Activated CD8-positive, alpha-beta memory T cell treated with anti-CD3 and anti-CD28 coated beads, Interleukin-2, amount 10 ng/mL, durations not matched to agents 7 days and 5 days (primary cell): ENCODE data around the gene PPRC1. TPM values are rescaled to one million over a fixed set of nuclear protein-coding genes. Genes with fewer than 3 reads are reported as not detected.

ENCODE experiments used
- ATAC-seq: fragments of 150-1000 bp; cut with Tn5 transposase; one replicate; pipeline ENCODE4 v1.10.0; 2021; ENCODE audit warnings: moderate library complexity
- CTCF ChIA-PET: fragments of 350-600 bp; sonication (Branson Sonifier 250); formaldehyde crosslinking; loops from one replicate; lab custom pipeline; 2021; ENCODE audit warnings: antibody characterized with exemption; lab: Charles Lee
- DNase-seq: peaks from one replicate; pipeline ENCODE4 v3.0.0-alpha.2; 2020
- H3K27ac Mint-ChIP-seq: one replicate; pipeline ENCODE4 v1.8.0; 2021; ENCODE audit warnings: mild to moderate bottlenecking, mixed read lengths
- H3K27me3 Mint-ChIP-seq: one replicate; pipeline ENCODE4 v1.8.0; 2021; ENCODE audit warnings: mixed read lengths
- H3K36me3 Mint-ChIP-seq: one replicate; pipeline ENCODE4 v1.8.0; 2021; ENCODE audit warnings: mild to moderate bottlenecking, mixed read lengths
- H3K4me1 Mint-ChIP-seq: one replicate; pipeline ENCODE4 v1.8.0; 2021; ENCODE audit warnings: mixed read lengths
- H3K4me3 Mint-ChIP-seq: one replicate; pipeline ENCODE4 v1.8.0; 2021; ENCODE audit warnings: mild to moderate bottlenecking, moderate library complexity, mixed read lengths
- H3K9me3 Mint-ChIP-seq: one replicate; pipeline ENCODE4 v1.8.0; 2022; ENCODE audit warnings: low read depth, mixed read lengths
- total RNA-seq, 2 experiments: library from RNA; stranded (reverse); gene quantifications; one replicate each; pipeline ENCODE4 v1.2.3, GENCODE V29; 2021

The PPRC1 gene
- total RNA-seq, 2 experiments from 2014 or later, result 57.9 to 79.0 TPM

- DNase-seq (no peak), ATAC-seq (no peak)
- peak overlapping the region; percentile 91 for H3K4me3 Mint-ChIP-seq
- H3K27me3 Mint-ChIP-seq, result no peaks in the 10 kb centered on the region
- CTCF ChIA-PET, result interaction anchor here (0.6 to 3.7 kb wide), 7 partner anchors 9 to 272 kb away, joined by 3 to 11 read pairs (median 5); no protein-coding TSS in a partner anchor
- peaks cover 27% of the 10 kb centered on the region for H3K36me3 Mint-ChIP-seq
- H3K27ac Mint-ChIP-seq, result peak overlapping the region; percentile 83
- H3K4me1 Mint-ChIP-seq, result peaks cover 40% of the 10 kb centered on the region
- H3K9me3 Mint-ChIP-seq, result no peaks in the 10 kb centered on the region
Measured at GRCh38 chr10:102112210-102112817, 20.5 kb upstream of the PPRC1 start.

GRCh38 chr10:102113261-102113955 is 19.4 kb upstream of the PPRC1 start:
- Mint-ChIP-seq H3K36me3 (peaks cover 26% of the 10 kb centered on the region), H3K27me3 (no peaks in the 10 kb centered on the region), H3K4me3 (peak overlapping the region; percentile 91), H3K9me3 (no peaks in the 10 kb centered on the region), H3K4me1 (peaks cover 51% of the 10 kb centered on the region), H3K27ac (peak overlapping the region; percentile 83)
- DNase-seq (peak; percentile 62), ATAC-seq (peak; percentile 3)
- CTCF ChIA-PET, result interaction anchor here (0.8 to 3.7 kb wide), 13 partner anchors 8 to 298 kb away, joined by 3 to 11 read pairs (median 4); partner anchors contain the start of gene PPRC1

- Mint-ChIP-seq H3K27ac (peak overlapping the region; percentile 91), H3K27me3 (no peaks in the 10 kb centered on the region), H3K4me1 (peaks cover 58% of the 10 kb centered on the region), H3K36me3 (peaks cover 18% of the 10 kb centered on the region), H3K9me3 (no peaks in the 10 kb centered on the region), H3K4me3 (peak overlapping the region; percentile 91)
- CTCF ChIA-PET, result interaction anchor here (0.7 to 3.7 kb wide), 13 partner anchors 8 to 299 kb away, joined by 3 to 11 read pairs (median 6); partner anchors contain the start of genes GBF1 and PPRC1
- DNase-seq, result peak; percentile 47
- peak; percentile 17 for ATAC-seq
Measured at GRCh38 chr10:102113956-102114857, 18.6 kb upstream of the PPRC1 start.

DNA sequence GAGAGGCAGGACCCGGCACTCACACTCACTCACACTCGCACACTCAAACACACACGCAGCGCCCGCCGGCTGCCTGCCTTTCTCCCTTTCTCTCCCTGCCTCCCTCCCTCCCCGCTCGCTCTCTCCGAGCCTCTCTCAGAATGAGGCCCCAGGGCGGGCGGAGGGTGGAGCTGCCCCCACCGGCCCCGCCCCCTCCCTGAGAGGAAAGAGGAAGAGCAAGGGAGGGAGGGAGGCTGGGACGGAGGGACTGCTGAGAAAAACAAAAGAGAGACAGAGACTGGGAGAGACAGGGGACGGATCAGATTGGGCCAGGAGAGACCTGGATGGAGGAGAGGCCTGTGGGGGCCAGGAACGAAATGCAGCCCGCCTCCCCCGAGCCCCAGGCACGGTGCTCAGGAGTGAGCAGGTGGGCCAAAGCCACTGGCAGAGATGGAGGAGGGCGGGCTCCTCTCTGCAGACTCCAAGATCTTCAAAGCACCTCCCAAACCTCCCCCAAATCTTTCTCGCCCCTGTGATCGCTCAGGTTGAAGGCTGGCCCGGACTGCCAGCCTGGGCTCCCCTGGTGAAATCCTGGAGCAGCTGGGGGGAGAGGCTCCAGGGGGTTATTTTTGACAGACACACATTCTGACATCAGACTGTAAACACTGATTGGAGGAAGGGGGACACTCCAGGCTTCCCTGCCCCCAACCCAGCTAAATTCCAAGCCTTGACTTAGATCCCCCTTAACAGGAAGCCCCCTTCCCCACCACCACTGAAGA is 17.8 kb upstream of the PPRC1 start:
- H3K9me3 Mint-ChIP-seq, result no peaks in the 10 kb centered on the region
- H3K4me1 Mint-ChIP-seq, result peaks cover 61% of the 10 kb centered on the region
- H3K4me3 Mint-ChIP-seq, result peak overlapping the region; percentile 91
- peak; percentile 75 for ATAC-seq
- H3K27ac Mint-ChIP-seq, result peak overlapping the region; percentile 91
- peaks cover 12% of the 10 kb centered on the region for H3K36me3 Mint-ChIP-seq
- DNase-seq, result peak; percentile 92
- H3K27me3 Mint-ChIP-seq, result no peaks in the 10 kb centered on the region
- CTCF ChIA-PET, result interaction anchor here (0.7 to 3.7 kb wide), 6 partner anchors 9 to 295 kb away, joined by 3 to 11 read pairs (median 6); partner anchors contain the start of gene GBF1

- no peak for ATAC-seq
- DNase-seq, result no peak
- CTCF ChIA-PET, result interaction anchor here (1.3 to 1.6 kb wide), 2 partner anchors 10 to 16 kb away, joined by 3 to 6 read pairs; no protein-coding TSS in a partner anchor
- no peaks in the 10 kb centered on the region for H3K27me3 Mint-ChIP-seq
- peak overlapping the region; percentile 91 for H3K27ac Mint-ChIP-seq
- peaks cover 61% of the 10 kb centered on the region for H3K4me1 Mint-ChIP-seq
- H3K9me3 Mint-ChIP-seq, result no peaks in the 10 kb centered on the region
- H3K4me3 Mint-ChIP-seq, result peak overlapping the region; percentile 91
- peaks cover 6% of the 10 kb centered on the region for H3K36me3 Mint-ChIP-seq
Measured at GRCh38 chr10:102115775-102116174, 17.1 kb upstream of the PPRC1 start.

DNA sequence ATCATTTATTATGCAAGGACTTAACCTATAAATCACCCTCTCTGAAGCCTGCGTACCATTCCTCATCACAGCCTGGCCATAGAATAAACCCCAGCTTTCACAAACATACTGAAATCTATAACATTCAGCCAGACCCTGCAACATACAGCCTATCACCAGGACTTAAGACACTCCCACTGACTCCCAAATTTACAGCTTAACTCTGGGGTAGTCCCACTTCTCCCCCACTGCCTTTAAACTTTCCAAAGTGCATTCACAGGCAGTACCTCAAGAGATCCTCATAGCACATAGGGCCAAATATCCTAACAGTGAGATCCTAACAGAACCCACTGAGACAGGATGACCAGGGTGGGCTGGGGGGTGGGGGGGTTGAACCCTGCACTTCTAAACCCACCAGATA is 16.2 kb upstream of the PPRC1 start:
- no peak for ATAC-seq
- Mint-ChIP-seq H3K9me3 (no peaks in the 10 kb centered on the region), H3K4me3 (no peak overlapping the region), H3K36me3 (peaks cover 4% of the 10 kb centered on the region), H3K4me1 (peaks cover 65% of the 10 kb centered on the region), H3K27me3 (no peaks in the 10 kb centered on the region), H3K27ac (peak overlapping the region; percentile 91)
- CTCF ChIA-PET, result interaction anchor here (0.6 to 0.8 kb wide), 3 partner anchors 13 to 280 kb away, joined by 3 read pairs; no protein-coding TSS in a partner anchor
- DNase-seq, result no peak

DNA sequence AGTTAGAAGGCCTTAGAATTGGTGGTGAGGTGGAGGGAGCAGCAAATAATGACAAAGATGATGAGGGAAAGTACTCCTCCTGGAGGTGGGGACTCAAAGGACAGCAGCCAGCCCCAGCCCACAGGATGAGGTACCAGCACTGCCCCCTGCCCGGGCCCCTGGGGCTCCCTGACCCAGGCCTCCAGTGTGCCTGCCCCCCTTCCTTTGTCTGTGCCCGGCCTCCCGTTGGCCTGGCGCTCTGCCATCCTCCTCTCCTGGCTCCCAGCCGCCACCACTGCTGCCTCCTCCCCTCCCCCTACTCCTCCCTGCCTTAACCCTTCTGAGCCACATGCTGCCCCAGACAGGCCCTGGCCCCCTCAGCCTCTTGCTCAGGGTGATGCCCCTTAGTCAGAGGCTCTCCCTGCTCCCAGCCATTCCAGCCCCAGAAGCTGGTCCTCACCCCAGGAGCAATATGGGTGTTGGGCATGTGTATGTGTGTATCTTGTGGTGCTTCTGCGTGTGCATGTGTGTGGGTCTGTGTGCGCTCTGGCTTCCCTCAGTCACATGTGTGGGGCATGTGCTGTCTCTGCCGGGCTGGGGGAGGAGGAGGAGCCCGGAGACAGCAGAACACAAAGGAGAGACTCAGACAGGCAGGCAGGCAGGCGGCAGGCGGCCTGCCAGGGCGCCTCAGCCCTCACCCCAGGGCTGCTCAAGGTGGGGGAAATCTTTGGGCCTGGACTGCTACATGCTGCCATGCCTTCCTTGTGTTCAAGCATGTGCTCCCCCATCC is 15.3 kb upstream of the PPRC1 start:
- no peaks in the 10 kb centered on the region for H3K27me3 Mint-ChIP-seq
- H3K4me1 Mint-ChIP-seq, result peaks cover 60% of the 10 kb centered on the region
- peak; percentile 25 for ATAC-seq
- H3K27ac Mint-ChIP-seq, result peak overlapping the region; percentile 91
- H3K36me3 Mint-ChIP-seq, result peaks cover 3% of the 10 kb centered on the region
- DNase-seq, result peak; percentile 78
- CTCF ChIA-PET, result interaction anchor here (0.7 to 1.5 kb wide), 5 partner anchors 14 to 274 kb away, joined by 3 read pairs; partner anchors contain the start of genes KCNIP2 and PPRC1
- peak overlapping the region; percentile 82 for H3K4me3 Mint-ChIP-seq
- H3K9me3 Mint-ChIP-seq, result no peaks in the 10 kb centered on the region

DNA sequence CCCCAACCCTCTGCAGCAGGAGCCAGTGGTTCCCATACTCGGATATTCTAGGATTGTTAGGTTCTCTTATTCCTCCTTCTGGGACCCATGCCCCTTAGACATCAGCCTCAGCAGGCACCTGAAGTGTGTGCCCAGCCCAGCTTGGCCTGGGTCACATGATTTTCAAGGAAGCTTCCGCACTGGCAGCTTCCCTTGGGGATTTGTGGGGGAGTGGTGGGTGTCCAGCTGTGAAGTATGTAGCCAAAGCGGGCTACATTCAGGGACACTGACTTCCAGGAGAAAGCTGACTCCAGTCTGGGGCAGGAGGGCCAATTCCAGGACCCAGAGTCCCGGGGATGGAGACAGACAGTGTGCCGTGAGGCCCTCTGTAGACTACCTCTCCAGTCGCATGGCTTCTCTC is 14.0 kb upstream of the PPRC1 start:
- no peaks in the 10 kb centered on the region for H3K27me3 Mint-ChIP-seq
- H3K4me3 Mint-ChIP-seq, result peak overlapping the region; percentile 82
- H3K36me3 Mint-ChIP-seq, result no peaks in the 10 kb centered on the region
- DNase-seq (peak; percentile 44), ATAC-seq (no peak)
- peak overlapping the region; percentile 91 for H3K27ac Mint-ChIP-seq
- H3K4me1 Mint-ChIP-seq, result peaks cover 50% of the 10 kb centered on the region
- no peaks in the 10 kb centered on the region for H3K9me3 Mint-ChIP-seq
- CTCF ChIA-PET, result interaction anchor here (0.8 to 1.5 kb wide), 8 partner anchors 9 to 291 kb away, joined by 3 to 6 read pairs (median 3); partner anchors contain the start of genes KCNIP2 and PPRC1

- Mint-ChIP-seq H3K4me3 (peak overlapping the region; percentile 82), H3K27me3 (no peaks in the 10 kb centered on the region), H3K9me3 (no peaks in the 10 kb centered on the region), H3K36me3 (no peaks in the 10 kb centered on the region), H3K27ac (peak overlapping the region; percentile 91), H3K4me1 (peaks cover 50% of the 10 kb centered on the region)
- ATAC-seq (peak; percentile 17), DNase-seq (peak; percentile 84)
- CTCF ChIA-PET, result interaction anchor here (1.0 to 1.5 kb wide), 6 partner anchors 8 to 290 kb away, joined by 3 to 6 read pairs (median 4); partner anchors contain the start of genes KCNIP2 and PPRC1
Measured at GRCh38 chr10:102119417-102120141, 13.3 kb upstream of the PPRC1 start.

GRCh38 chr10:102120142-102120990 is 12.5 kb upstream of the PPRC1 start, which contains the start of gene LDB1:
Gene LDB1 (minus strand): TSS chr10:102120368. CDS start chr10:102120110, 258 bp downstream.
- peak; percentile 82 for DNase-seq
- no peaks in the 10 kb centered on the region for H3K27me3 Mint-ChIP-seq
- peaks cover 46% of the 10 kb centered on the region for H3K4me1 Mint-ChIP-seq
- CTCF ChIA-PET, result interaction anchor here (3.0 kb wide), 1 partner anchor 12 kb away, joined by 20 read pairs; the partner anchor contains the start of gene PPRC1
- no peaks in the 10 kb centered on the region for H3K9me3 Mint-ChIP-seq
- peak; percentile 63 for ATAC-seq
- H3K27ac Mint-ChIP-seq, result peak within 1 kb of the TSS; percentile 91
- peak within 1 kb of the TSS; percentile 82 for H3K4me3 Mint-ChIP-seq
- H3K36me3 Mint-ChIP-seq, result no peaks in the 10 kb centered on the region
